Lung (tissue), 12 donors: Measurements from ENCODE around the gene ARSI. TPM values are rescaled to one million over a fixed set of nuclear protein-coding genes. Genes with fewer than 3 reads are reported as not detected.

Source experiments
- ATAC-seq: fragments of 200-7000 bp; cut with Tn5 transposase; one replicate; pipeline ENCODE4 v1.9.1; 2020; ENCODE audit warnings: moderate number of reproducible peaks; ENCODE audit not compliant: insufficient read depth, low FRiP score
- DNase-seq, 3 donors: peaks; one replicate each; pipeline ENCODE4 v3.0.0-alpha.2; 2013 to 2017
- H3K27ac ChIP-seq, 2 donors: one replicate each; pipeline ENCODE4 v1.5.1; 2013; ENCODE audit warnings: mild to moderate bottlenecking in 2 of 2, moderate library complexity in 2 of 2, control low read depth in 1 of 2, inconsistent platforms in 1 of 2, low read depth in 1 of 2, low read length in 1 of 2
- H3K27me3 ChIP-seq, 3 donors: one replicate each; pipeline ENCODE4 v1.5.1; 2013; ENCODE audit warnings: low read length in 2 of 3; ENCODE audit not compliant: control insufficient read depth in 3 of 3, insufficient read depth in 3 of 3
- H3K36me3 ChIP-seq, 4 donors: one replicate each; pipeline ENCODE4 v1.5.1; 2013; ENCODE audit warnings: low read length in 4 of 4, mild to moderate bottlenecking in 1 of 4, moderate library complexity in 1 of 4; ENCODE audit not compliant: control insufficient read depth in 4 of 4, insufficient read depth in 4 of 4
- H3K4me1 ChIP-seq, 5 donors: one replicate each; pipeline ENCODE4 v1.5.1; 2013; ENCODE audit warnings: low read length in 5 of 5, mild to moderate bottlenecking in 2 of 5, moderate library complexity in 1 of 5; ENCODE audit not compliant: control insufficient read depth in 5 of 5, insufficient read depth in 5 of 5
- H3K4me3 ChIP-seq: one replicate; pipeline ENCODE4 v1.5.1; 2013; ENCODE audit warnings: mild to moderate bottlenecking, control low read depth, moderate library complexity
- H3K9ac ChIP-seq, 2 donors: one replicate each; pipeline ENCODE4 v1.5.1; 2013; ENCODE audit warnings: low read length in 2 of 2, control low read depth in 1 of 2; ENCODE audit not compliant: insufficient read depth in 1 of 2
- H3K9me3 ChIP-seq, 4 donors: one replicate each; pipeline ENCODE4 v1.5.1; 2013; ENCODE audit warnings: low read length in 3 of 4, mild to moderate bottlenecking in 1 of 4, moderate library complexity in 1 of 4; ENCODE audit not compliant: control insufficient read depth in 4 of 4, insufficient read depth in 3 of 4
- WGBS, 2 donors: extraction: QIAGEN DNeasy Blood & Tissue Kit; methylation state at CpG; one replicate each; pipeline ENCODE4 v1.1.7; 2013; 5-methylcytosine and 5-hydroxymethylcytosine counted together
- polyA plus RNA-seq, 2 donors: library from polyadenylated mRNA; stranded (reverse); fragments of 200-250 nt; gene quantifications; one replicate each; pipeline ENCODE4 v1.2.1, GENCODE V29; 2013
- total RNA-seq, 2 donors: library from RNA; depleted of rRNA in 1 of 2; stranded (reverse); fragments of >200 nt in 1 of 2; gene quantifications; one replicate each; pipeline ENCODE4 v1.2.1, GENCODE V29; 2014 to 2021
- TF ChIP-seq, protein P1 (sequence below): IDR thresholded peaks from 2 replicates; pipeline ENCODE4 v1.5.1; 2012; ENCODE audit warnings: mild to moderate bottlenecking; ENCODE audit errors: control extremely low read depth, extremely low read depth
- donor health status: control.
- donor health status: control.
- donor health status: Bipolar disorder and iron deficiency.
- donor health status: healthy.
- donor health status: DM: yes; HTN: yes; CAD: no.

ARSI gene
- total and polyA plus RNA-seq, 4 donors, result 0.91 to 15.4 (median 4.1) TPM

DNA sequence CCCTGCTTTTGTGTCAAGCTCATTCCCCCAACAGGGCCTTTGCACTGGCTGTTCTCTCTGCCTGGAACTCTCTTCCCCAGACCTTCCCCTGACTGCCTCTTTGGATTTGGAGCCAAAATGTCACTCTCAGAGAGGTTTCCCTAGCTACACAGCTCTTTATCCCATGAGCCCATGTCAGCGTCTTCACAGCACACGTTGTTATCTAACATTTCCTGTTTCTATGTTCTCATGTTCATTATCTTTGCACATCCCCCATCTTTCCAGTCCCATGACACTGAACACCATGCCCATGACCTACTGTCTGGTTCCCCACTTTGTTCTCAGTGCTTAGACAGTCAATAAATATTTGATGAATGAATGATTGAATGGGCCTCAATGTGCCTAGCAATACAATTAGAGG is 26.3 kb upstream of the ARSI start:
- Histone ChIP-seq H3K27ac (no peak overlapping the region), H3K4me3 (no peak overlapping the region), H3K4me1 (peaks cover 0 to 58% (median 14%) of the 10 kb centered on the region in 5 donors), H3K36me3 (no peaks in the 10 kb centered on the region), H3K27me3 (no peaks in the 10 kb centered on the region), H3K9ac (no peak overlapping the region), H3K9me3 (no peaks in the 10 kb centered on the region)
- ATAC-seq (no peak), DNase-seq (peak; percentile 55 to 87 (median 72))
- WGBS, 2 donors, result 22 to 35% methylated on average over 2 of the region's 2 CpGs
- TF ChIP-seq, protein P1, sequence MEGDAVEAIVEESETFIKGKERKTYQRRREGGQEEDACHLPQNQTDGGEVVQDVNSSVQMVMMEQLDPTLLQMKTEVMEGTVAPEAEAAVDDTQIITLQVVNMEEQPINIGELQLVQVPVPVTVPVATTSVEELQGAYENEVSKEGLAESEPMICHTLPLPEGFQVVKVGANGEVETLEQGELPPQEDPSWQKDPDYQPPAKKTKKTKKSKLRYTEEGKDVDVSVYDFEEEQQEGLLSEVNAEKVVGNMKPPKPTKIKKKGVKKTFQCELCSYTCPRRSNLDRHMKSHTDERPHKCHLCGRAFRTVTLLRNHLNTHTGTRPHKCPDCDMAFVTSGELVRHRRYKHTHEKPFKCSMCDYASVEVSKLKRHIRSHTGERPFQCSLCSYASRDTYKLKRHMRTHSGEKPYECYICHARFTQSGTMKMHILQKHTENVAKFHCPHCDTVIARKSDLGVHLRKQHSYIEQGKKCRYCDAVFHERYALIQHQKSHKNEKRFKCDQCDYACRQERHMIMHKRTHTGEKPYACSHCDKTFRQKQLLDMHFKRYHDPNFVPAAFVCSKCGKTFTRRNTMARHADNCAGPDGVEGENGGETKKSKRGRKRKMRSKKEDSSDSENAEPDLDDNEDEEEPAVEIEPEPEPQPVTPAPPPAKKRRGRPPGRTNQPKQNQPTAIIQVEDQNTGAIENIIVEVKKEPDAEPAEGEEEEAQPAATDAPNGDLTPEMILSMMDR, result no peak

DNA sequence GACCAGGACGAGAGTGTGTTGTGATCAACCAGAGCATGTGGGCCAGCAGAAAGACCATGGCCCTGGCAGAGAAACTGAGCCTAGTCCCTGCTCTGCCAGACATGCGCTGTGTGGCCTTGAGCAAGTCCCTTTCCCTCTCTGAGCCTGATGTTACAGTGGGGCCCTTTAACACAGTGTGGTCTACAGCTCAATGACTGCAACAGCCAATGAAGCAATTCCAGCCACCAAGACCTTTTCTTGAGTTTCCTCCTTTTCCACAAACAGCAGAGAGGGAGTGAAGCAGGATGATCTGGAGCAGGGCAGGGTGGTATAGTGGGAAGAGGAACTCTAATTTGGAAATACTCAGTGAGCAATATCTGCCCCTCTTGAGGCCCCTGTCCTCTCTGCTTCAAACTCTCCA is 25.8 kb upstream of the ARSI start:
- Histone ChIP-seq H3K36me3 (no peaks in the 10 kb centered on the region), H3K27ac (no peak overlapping the region), H3K9me3 (no peaks in the 10 kb centered on the region), H3K9ac (no peak overlapping the region), H3K4me3 (no peak overlapping the region), H3K27me3 (no peaks in the 10 kb centered on the region), H3K4me1 (peaks cover 0 to 60% (median 14%) of the 10 kb centered on the region in 5 donors)
- no peak for DNase-seq
- no peak for ATAC-seq
- 92 to 93% methylated on average over 2 of the region's 2 CpGs for WGBS, 2 donors
- TF ChIP-seq, protein P1, result no peak

DNA sequence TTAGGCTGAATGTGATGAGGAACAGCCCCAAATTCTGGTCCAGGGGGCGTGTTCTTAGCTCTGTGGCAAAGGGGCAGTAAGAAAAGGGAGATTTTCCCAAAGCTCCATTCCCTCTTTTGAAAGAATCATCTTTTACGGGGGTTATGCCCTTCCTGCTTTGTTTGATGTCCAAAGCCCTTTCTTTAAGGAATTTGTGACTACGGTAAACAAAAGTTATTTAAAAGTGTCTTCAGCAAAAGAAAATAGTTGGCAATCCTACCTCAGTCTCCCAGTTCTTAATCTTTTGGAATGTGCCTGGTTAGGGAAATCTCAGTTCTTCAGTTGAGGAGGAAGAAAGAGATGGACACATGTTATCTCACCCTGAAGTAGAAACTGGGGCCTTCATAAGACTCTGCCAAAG is 24.4 kb upstream of the ARSI start:
- no peaks in the 10 kb centered on the region for H3K9me3 ChIP-seq
- WGBS, 2 donors, result 76 to 85% methylated on average over 3 of the region's 3 CpGs
- peaks cover 0 to 56% (median 14%) of the 10 kb centered on the region in 5 donors for H3K4me1 ChIP-seq
- no peak overlapping the region for H3K4me3 ChIP-seq
- H3K36me3 ChIP-seq, result no peaks in the 10 kb centered on the region
- no peak overlapping the region for H3K27ac ChIP-seq
- ATAC-seq (no peak), DNase-seq (no peak)
- no peaks in the 10 kb centered on the region for H3K27me3 ChIP-seq
- TF ChIP-seq, protein P1, result no peak
- H3K9ac ChIP-seq, result peak overlapping the region in 1 of 2 donors; percentile 26

DNA sequence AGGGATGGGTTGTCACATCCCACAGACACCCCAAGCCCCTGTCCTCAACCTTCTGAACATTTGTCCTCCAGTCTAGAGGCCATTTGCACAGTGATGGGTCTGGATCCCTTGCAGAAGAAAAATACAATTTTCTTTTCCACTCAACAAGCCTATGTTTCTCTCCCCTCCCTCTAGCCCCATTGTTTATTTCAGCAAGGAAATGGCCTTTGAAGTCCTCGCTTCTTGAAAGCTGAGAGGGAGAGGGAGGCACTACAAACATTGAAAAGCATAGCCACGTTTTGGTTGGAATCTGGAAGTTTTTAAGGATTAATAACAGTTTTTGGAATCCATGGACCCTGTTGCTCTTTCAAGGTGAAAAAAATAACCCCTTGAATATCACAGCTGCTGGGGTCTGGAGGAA is 24.0 kb upstream of the ARSI start:
- DNase-seq (peak; percentile 31 to 84 (median 84)), ATAC-seq (no peak)
- TF ChIP-seq, protein P1, result no peak
- Histone ChIP-seq H3K27me3 (no peaks in the 10 kb centered on the region), H3K9me3 (no peaks in the 10 kb centered on the region), H3K4me1 (peaks cover 0 to 56% (median 14%) of the 10 kb centered on the region in 5 donors), H3K36me3 (no peaks in the 10 kb centered on the region), H3K4me3 (no peak overlapping the region), H3K27ac (no peak overlapping the region), H3K9ac (peak overlapping the region in 1 of 2 donors; percentile 26)
- WGBS, 2 donors, result 44 to 60% methylated on average over 2 of the region's 2 CpGs
